Head of caudate nucleus (tissue), 42 donors: ENCODE measurements around the gene ZC3H15.

ENCODE experiments used
- DNase-seq, 42 donors: peaks; one replicate each; pipeline versions ENCODE4 v3.0.0 to v3.0.0-alpha.2; 2020 to 2021; ENCODE audit warnings: mixed read lengths in 7 of 42
- intact Hi-C: fragments of 100-400 bp; cut with DNase I; formaldehyde crosslinking; loops from one replicate; pipeline ENCODE4 v1.15.0; 2022

Gene ZC3H15

DNA sequence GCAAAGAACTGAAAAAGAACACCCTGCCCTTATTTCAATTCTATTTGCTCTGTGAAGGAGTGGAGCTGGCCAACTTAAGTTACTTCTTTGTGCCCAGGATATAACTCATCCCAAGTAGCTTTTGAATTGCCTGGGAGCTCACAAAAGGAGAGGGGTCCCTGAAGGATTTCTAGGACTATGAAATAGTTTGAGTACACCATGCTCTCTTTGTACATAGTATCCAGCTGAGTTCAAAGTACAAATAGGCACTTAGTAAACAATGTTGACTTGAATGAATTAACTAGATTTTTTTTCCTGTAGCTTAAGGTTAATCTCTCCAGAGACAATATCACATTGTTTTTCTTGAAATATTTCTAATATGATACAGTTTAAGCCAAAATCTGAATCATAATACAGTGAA is 47.7 kb downstream of the ZC3H15 start:
- DNase-seq, result no peak
- intact Hi-C loops, result no loop called here

DNA sequence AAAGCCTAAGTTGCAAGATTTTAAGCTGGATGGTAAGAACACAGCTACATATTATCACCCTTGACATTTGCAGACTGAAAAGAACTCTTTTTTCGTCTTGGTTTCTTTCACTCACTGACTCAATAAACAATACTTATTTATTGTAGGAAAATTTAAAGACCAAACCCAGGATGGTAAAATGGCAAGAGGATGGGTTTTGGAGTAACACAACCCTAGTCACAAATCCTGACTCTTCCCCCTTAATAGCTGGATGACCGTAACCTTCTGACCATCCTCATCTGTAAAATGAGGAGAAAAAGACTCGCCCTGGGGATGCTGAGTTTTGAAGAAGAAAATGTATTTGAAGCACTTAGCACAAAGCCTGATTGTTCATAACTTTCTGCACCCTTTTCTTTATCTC is 48.3 kb downstream of the ZC3H15 start:
- intact Hi-C loops, result no loop called here
- DNase-seq, result no peak

DNA sequence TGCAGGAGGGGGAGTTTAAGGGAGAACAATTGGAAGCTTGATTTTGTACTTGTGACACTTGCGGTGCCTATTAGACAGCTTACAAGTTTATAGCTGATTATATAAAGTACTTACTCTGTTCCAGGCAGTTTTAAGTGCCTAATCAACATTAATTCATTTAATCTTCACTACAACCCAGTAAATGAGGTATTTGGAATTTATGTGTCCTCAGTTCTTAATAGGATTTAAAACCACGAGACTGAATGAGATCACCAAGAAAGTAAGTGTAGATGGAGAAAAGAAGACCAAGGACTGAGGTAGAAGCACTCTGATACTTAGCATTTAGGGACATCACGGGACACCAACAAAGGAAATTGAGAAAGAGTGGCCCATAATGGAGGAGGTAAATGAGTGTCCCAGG is 49.8 kb downstream of the ZC3H15 start:
- intact Hi-C loops, result no loop called here

DNA sequence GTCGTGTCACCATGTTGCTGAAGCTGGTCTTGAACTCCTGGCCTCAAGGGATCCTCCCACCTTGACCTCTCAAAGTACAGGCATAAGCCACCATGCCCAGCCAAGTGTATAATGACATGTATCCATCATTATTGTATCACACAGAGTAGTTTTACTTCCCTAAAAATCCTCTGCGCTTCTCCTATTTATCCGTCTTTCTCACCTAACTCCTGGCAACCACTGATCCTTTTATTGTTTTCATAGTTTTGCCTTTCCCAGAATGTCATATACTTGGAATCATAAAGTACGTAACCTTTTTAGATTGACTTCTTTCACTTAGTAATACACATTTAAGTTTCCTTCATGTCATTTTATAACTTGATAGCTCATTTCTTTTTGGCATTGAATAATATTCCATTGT is 51.0 kb downstream of the ZC3H15 start:
- DNase-seq, result no peak
- intact Hi-C loops, result no loop called here

More for the DNA sequence above, 49.8 kb downstream of the ZC3H15 start:
- DNase-seq, result no peak

DNA sequence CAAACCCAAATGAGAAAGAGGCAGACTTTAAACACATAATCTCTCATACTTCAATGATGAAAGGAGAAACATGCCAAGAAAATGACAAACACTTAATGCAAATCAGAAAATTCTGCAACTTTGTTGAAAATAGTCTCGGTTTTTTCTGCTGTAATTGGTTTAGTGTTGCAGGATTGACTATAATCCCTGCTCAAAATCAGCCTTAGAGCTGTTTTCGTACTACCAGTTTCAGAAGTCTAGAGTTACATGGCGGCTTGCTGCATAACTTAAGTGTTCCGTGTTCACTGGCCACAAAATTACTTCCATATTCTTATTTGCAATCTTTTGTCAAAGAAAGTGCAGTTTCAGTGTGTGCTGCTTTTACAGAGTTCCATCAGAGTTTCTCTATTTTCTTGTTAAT is 54.9 kb downstream of the ZC3H15 start:
- intact Hi-C loops, result no loop called here

DNA sequence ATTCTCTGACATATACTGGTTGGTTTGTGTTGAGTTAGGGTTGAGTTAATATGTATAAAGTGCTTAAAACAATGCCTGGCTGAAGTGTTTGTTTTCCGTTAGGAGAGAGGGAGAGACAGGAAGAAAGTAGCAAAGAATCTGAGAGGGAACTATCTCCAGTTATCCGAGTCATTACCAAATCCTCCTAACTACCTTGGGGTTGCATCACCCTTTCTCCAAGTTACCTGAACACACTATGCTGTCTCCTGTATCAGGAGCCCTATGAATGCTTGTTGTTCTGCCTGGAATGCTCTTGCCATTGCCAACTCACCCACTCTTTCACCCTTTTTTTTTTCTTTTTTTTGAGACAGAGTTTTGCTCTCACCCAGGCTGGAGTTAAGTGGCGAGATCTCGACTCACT is 55.9 kb downstream of the ZC3H15 start:
- intact Hi-C loops, result no loop called here
- no peak for DNase-seq

More for the DNA sequence above, 54.9 kb downstream of the ZC3H15 start:
- DNase-seq, result no peak

DNA sequence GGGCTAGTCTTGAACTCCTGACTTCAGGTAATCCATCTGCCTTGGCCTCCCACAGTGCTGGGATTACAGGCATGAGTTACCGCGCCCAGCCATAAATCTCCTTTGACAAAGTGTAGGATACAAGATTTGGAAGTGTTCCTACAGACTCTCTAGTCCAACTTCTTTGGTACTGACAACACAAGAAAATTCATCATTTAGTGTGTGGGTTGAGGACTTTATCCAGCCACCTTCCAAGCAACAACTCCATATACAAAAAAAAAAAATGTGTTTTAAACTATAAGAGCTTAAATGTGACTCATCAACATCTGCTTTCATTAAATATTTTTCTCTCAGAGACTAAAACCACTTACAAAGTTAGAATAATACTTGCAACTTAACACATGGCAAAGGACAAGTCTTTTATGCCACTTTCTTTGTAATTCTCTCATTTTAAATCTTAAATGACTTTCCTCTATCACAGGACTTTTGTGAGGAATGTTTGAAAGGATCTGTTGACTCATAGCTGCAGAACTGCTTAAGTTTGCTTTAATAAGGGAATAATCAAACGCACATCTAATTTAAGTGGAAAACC is 57.6 kb downstream of the ZC3H15 start:
- intact Hi-C loops, result no loop called here
- no peak for DNase-seq

DNA sequence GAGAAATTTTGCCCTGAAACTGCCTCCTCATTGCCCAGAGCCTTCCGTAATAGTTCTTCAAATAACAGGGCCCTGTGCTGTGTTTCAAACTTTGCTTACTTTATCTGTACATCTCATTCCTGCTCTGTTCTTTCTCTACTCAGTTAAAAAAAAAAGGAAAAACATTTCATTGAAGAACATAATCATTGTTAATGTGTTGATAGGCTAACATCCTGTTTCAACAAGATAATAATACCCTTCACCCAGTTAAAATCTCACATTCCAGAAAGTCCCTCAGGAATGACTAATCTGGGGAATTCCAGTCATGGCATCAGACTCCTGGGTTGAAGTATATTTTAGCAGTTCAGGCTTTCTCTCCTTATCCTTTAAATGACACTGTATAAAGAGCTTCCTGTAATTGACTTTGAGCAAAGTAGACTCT is 58.2 kb downstream of the ZC3H15 start:
- intact Hi-C loops, result no loop called here
- no peak for DNase-seq

DNA sequence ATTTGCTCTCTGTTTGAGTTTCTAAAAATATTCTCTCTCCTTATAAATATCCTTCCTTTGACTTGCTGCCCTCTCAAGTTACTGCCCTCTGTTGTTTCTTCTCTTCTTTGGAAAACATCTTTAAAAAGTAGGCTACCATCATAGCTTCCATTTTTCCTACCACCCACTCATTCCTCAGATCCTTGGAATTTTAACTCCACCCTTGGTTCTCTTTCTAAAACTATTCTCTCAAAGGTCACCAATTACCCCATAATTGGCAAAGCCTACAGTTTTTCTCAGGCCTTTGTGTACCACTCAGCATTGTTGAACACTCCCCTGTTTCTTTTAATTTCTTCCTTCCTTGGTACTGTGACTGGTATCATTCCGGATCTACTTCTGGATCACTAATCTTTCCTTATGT is 60.8 kb downstream of the ZC3H15 start:
- no peak for DNase-seq
- intact Hi-C loops, result no loop called here

DNA sequence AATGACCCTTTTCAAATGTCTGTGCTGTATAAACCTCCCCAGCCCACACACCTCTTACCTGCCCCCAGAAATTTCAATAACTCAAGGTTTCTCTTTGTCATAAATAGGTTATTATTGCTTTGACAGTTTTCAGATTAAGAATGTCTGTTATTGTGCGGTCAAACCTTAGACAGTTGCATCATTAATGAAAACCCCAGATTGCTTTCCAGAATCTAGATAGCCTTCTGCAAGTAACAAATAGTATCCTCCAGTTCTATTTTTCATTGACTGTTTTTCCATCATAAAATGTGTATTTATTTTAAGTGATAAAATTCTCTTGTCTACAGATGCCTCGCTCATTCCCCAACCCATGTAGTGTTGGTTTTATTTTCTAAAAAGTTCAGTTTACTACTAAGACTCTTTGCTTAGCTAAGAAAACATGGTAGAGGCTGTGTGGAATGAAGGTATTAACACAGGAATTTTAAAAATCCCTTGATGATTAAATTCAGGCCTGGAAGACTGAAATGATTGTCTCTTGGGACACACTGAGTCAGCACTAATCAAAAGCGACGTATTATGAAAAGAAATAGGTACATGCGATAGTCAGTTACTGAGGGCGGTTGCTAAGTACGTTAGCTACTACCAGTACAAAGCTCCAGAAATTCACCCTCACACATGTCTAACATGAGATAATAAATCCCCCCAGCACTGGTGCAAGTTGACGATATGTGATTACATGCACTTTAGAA is 65.4 kb downstream of the ZC3H15 start:
- intact Hi-C loops, result no loop called here
- peak in 5 of 42 donors; percentile 8 to 43 (median 9) for DNase-seq

DNA sequence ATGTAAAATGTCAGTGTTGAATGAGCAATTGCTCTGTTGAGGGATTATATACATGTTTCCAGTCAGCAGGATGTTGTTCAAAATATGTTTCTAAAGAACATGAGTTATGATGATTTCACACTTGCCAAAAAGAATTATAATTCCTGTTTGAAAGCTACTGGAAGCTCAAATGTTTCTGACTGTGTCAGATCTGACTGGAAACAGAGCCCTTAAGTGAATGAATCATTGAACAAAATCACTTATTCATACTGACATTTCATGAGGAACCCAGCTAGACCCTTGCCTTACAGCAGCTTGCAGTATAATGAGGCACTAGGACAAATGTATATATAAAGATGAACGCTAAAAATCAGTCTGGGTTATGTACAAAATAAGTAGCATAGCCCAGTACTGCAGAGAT is 68.4 kb downstream of the ZC3H15 start:
- no peak for DNase-seq
- intact Hi-C loops, result no loop called here

DNA sequence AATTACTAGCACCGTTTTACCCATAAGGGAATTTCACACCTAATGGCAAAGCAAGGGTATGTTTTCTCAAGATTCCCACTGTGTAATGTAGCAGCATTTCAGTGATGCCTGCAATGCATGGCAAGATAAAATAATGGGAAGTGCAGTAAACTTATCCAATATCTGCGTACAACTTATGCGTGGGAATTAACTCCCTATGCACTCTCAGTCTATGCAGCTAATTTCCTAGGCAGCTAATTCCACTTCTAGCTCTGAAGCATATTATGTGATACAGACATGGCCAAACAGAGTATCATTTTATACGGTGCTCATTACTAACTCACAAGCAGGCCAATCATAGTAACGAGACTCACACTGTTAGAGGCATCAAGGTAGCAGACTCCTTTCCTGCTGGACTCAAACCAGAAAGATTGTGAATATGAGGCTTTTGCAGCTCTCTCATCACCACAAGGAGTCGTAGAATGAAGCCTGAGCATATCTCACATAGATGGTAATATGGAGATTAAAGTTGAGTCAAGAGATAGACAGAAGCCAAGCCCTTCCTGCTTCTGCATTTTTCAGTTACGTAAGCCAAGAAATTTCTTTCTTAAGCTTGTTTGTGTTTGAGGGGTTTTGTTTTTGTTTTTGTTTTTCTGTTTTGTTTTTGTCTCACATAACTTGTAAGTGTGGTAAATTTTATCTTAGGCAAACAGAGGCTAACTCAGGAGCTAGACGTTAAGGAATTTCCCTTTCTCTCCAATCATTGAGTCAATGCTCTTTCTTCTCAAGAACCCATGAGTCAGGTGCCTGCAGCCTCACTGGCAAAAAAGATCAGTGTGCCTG is 69.0 kb downstream of the ZC3H15 start:
- intact Hi-C loops, result no loop called here
- DNase-seq, result no peak

DNA sequence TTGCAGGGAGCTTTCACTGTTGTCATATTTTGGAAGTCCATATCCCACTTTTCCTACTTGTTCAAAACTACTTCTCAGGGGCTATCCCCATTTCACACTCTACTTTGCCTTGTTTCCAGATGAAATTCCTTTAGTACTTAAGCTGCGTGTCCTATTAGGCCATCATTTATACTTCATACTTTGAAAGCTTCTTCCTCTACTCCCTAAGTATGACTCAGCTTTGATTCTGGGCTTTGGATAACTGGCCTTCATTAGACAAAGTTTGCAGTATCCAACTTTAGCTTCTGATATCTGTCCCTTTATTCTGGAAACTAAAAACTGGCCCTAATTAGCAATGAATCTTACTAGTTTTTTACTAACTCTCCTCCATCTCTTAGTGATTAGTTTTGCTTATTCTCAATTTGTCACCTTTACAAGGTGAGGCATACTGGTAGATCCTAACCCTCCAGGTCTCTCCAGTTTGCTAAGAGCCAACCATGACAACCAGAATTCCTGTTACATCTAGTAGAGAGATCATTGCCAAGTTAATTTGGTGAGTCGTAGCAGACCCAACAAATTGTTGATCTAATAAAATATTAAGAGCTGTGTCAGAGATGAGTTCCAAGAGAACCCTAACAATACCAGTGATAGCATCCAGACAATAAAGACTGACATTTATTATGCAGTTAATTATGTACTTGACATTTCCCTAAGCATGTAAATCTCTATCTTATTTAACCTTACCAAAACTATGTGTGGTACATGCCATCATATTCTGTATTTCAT is 72.6 kb downstream of the ZC3H15 start:
- intact Hi-C loops, result no loop called here
- DNase-seq, result no peak
